ENCODE measurements around the gene MTHFSD. TPM values are rescaled to one million over a fixed set of nuclear protein-coding genes. Genes with fewer than 3 reads are reported as not detected.

Gene MTHFSD
- polyA plus RNA-seq, 1 donor (not counting 4 experiments of a cell fraction or from before 2014, with no cell fraction given) = 14.7 TPM

DNA sequence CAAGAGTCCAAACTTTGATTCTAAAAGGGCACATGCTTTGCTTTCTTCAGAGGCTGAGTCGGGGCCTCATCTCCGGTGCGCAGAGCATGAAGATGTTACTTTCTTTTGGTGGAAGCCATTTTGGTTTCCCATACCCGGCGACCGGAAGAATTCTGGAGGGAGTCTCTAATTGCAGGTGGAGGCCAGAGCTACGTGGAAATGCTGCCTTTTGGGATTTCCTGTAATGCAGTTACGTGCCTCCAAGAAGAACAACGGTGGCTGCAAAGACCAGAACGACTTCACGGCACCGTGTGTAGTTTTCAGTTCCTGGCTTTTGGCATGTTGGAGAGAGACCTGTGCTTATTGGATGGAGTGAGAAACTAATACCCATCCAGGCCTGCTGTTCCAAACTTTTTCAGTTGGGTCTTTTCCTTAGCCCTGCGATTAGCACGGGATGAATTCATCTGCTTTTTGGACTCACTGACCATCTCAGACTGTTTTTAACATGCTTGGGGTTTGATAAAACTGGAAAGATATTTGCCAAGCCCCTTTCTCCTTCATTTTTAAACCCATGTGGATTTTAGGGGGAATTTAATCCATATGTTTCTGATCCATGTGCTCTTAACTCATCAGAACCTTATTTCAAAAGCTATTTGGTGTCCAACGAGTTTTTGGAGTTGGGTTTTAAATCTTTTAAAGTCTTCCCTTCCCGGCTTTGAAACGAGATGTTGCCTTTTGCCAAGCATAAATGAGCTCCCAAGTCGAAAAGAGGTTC is 42.3 kb upstream of the MTHFSD start:
- H3K27me3 ChIP-seq (ENCODE audit: control insufficient read depth, extremely low read depth, insufficient read depth, low read length) = peaks cover 47% of the 10 kb centered on the region
- H2AFZ ChIP-seq (ENCODE audit: control insufficient read depth, low read length) = no peak overlapping the region
- dilution Hi-C loops (cut with MboI; ENCODE audit: extremely low pct_ligation_motif_present, low sequenced_read_pairs) = no loop called here
- no peaks in the 10 kb centered on the region for H3K9me1 ChIP-seq (ENCODE audit: control insufficient read depth, extremely low read depth, insufficient read depth, low read length)
- TF ChIP-seq, protein P1, sequence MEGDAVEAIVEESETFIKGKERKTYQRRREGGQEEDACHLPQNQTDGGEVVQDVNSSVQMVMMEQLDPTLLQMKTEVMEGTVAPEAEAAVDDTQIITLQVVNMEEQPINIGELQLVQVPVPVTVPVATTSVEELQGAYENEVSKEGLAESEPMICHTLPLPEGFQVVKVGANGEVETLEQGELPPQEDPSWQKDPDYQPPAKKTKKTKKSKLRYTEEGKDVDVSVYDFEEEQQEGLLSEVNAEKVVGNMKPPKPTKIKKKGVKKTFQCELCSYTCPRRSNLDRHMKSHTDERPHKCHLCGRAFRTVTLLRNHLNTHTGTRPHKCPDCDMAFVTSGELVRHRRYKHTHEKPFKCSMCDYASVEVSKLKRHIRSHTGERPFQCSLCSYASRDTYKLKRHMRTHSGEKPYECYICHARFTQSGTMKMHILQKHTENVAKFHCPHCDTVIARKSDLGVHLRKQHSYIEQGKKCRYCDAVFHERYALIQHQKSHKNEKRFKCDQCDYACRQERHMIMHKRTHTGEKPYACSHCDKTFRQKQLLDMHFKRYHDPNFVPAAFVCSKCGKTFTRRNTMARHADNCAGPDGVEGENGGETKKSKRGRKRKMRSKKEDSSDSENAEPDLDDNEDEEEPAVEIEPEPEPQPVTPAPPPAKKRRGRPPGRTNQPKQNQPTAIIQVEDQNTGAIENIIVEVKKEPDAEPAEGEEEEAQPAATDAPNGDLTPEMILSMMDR (optimal IDR thresholded peaks at IDR 0.05 in 1 of 3, IDR thresholded peaks at IDR 0.05 in 1 of 3, conservative IDR thresholded peaks at IDR 0.05 in 1 of 3; ENCODE audit: extremely low read depth in 1 of 3, insufficient read depth in 2 of 3, low read length in 3 of 3) = no peak
- no peak for TF ChIP-seq EZH2 (IDR thresholded peaks at IDR 0.05; ENCODE audit: low read length)
- FAIRE-seq (no peak), DNase-seq (ENCODE audit: low read depth, low spot score) (no peak)
- H3K4me2 ChIP-seq (ENCODE audit: control insufficient read depth, extremely low read depth, insufficient read depth, low read depth, low read length) = no peak overlapping the region
- H3K9me3 ChIP-seq (ENCODE audit: control insufficient read depth, low read depth, low read length) = no peaks in the 10 kb centered on the region
- no peaks in the 10 kb centered on the region for H3K4me1 ChIP-seq (ENCODE audit: control insufficient read depth, extremely low read depth, insufficient read depth, low read length)
- H3K79me2 ChIP-seq (ENCODE audit: control insufficient read depth, insufficient read depth, low read length) = no peaks in the 10 kb centered on the region
- H3K9ac ChIP-seq (ENCODE audit: control insufficient read depth, extremely low read depth, insufficient read depth, low read length) = no peak overlapping the region
- H3K27ac ChIP-seq (ENCODE audit: control insufficient read depth, insufficient read depth, low read length) = no peak overlapping the region
- H3K36me3 ChIP-seq (ENCODE audit: control insufficient read depth in 2 of 2, extremely low read depth in 1 of 2, insufficient read depth in 2 of 2, low read length in 2 of 2) = no peaks in the 10 kb centered on the region
- H4K20me1 ChIP-seq (ENCODE audit: control insufficient read depth, extremely low read depth, insufficient read depth, low read length) = no peaks in the 10 kb centered on the region
- no peak overlapping the region for H3K4me3 ChIP-seq (ENCODE audit: control insufficient read depth in 2 of 3, extremely low read depth in 1 of 3, insufficient read depth in 2 of 3, low read depth in 1 of 3, low read length in 3 of 3)

DNA sequence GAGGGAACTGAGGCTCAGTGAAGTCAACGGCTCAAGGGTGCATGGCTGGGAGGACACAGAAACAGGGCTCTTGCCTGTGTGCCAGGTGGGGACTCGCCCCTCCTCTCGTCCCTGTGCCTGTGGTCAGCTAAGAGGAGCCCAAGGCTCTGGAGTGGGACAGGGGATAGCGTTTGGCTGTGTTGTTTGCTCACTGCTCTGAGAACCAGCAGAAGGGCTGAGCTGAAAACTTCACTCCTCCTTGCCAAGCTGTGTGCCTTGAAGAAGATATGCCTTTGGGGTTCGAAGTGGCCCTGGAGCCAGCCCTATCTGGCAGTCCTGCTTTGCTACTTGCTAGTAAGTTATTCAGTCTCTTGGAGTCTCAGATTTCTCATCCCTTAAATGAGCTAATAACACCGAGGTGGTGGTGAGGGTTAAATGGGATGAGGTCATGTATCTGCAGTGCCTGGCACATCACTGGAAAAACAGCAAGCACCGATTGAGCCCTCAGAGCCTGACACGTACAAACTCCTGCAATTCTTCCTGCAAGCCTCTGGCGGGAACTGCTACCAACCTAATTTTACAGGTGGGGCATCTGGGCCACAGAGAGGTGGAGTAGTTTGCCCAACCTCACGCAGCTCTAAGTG is 41.1 kb upstream of the MTHFSD start:
- Histone ChIP-seq H3K9me1 (ENCODE audit: control insufficient read depth, extremely low read depth, insufficient read depth, low read length) (no peaks in the 10 kb centered on the region), H3K36me3 (ENCODE audit: control insufficient read depth in 2 of 2, extremely low read depth in 1 of 2, insufficient read depth in 2 of 2, low read length in 2 of 2) (no peaks in the 10 kb centered on the region), H3K4me1 (ENCODE audit: control insufficient read depth, extremely low read depth, insufficient read depth, low read length) (no peaks in the 10 kb centered on the region), H2AFZ (ENCODE audit: control insufficient read depth, low read length) (no peak overlapping the region), H3K4me3 (ENCODE audit: control insufficient read depth in 2 of 3, extremely low read depth in 1 of 3, insufficient read depth in 2 of 3, low read depth in 1 of 3, low read length in 3 of 3) (no peak overlapping the region), H3K9me3 (ENCODE audit: control insufficient read depth, low read depth, low read length) (no peaks in the 10 kb centered on the region), H3K4me2 (ENCODE audit: control insufficient read depth, extremely low read depth, insufficient read depth, low read depth, low read length) (no peak overlapping the region), H3K27me3 (ENCODE audit: control insufficient read depth, extremely low read depth, insufficient read depth, low read length) (peaks cover 47% of the 10 kb centered on the region), H3K27ac (ENCODE audit: control insufficient read depth, insufficient read depth, low read length) (no peak overlapping the region), H4K20me1 (ENCODE audit: control insufficient read depth, extremely low read depth, insufficient read depth, low read length) (no peaks in the 10 kb centered on the region), H3K79me2 (ENCODE audit: control insufficient read depth, insufficient read depth, low read length) (no peaks in the 10 kb centered on the region), H3K9ac (ENCODE audit: control insufficient read depth, extremely low read depth, insufficient read depth, low read length) (no peak overlapping the region)
- TF ChIP-seq, protein P1 (optimal IDR thresholded peaks at IDR 0.05 in 1 of 3, IDR thresholded peaks at IDR 0.05 in 1 of 3, conservative IDR thresholded peaks at IDR 0.05 in 1 of 3; ENCODE audit: extremely low read depth in 1 of 3, insufficient read depth in 2 of 3, low read length in 3 of 3) = no peak
- no peak for TF ChIP-seq EZH2 (IDR thresholded peaks at IDR 0.05; ENCODE audit: low read length)
- DNase-seq (ENCODE audit: low read depth, low spot score) (no peak), FAIRE-seq (no peak)
- dilution Hi-C loops (cut with MboI; ENCODE audit: extremely low pct_ligation_motif_present, low sequenced_read_pairs) = no loop called here
